ENCODE data around the gene PIGQ. TPM values are rescaled to one million over a fixed set of nuclear protein-coding genes. Genes with fewer than 3 reads are reported as not detected.
A peak's percentile ranks its signal among the peaks of the same experiment; 100 is the strongest.

PIGQ gene
- total and polyA plus RNA-seq, 2 experiments from 2014 or later, result 30.2 to 62.3 TPM

- Mint-ChIP-seq H3K4me1 (peaks cover 16% of the 10 kb centered on the region), H3K36me3 (ENCODE audit: low read depth) (peaks cover 3% of the 10 kb centered on the region; the same call in 1 of the 3 replicates), H3K4me3 (peak within 1 kb of the TSS; percentile 87), H3K27ac (peak within 1 kb of the TSS; percentile 99), H3K9me3 (no peaks in the 10 kb centered on the region; the same call in 1 of the 3 replicates), H3K27me3 (ENCODE audit: insufficient read depth, low read depth, poor library complexity) (peaks cover 32% of the 10 kb centered on the region)
- DNase-seq (ENCODE audit: low spot score) (peak; percentile 98), ATAC-seq (peak; percentile 85)
- Histone ChIP-seq H3K36me3 (ENCODE audit: insufficient read depth) (no peaks in the 10 kb centered on the region), H3K27me3 (ENCODE audit: insufficient read depth) (peaks cover 30% of the 10 kb centered on the region), H3K4me3 (peak within 1 kb of the TSS; percentile 98), H3F3A (replicated peaks; ENCODE audit: low read depth) (peaks cover 8% of the 10 kb centered on the region; the same call in 1 of the 2 replicates), H3K4me2 (peak within 1 kb of the TSS; percentile 88), H3K27ac (ENCODE audit: low read depth) (peak within 1 kb of the TSS; percentile 99), H4K20me1 (replicated peaks; ENCODE audit: insufficient read depth) (peaks cover 28% of the 10 kb centered on the region), H3K79me2 (replicated peaks; ENCODE audit: insufficient read depth) (peaks cover 27% of the 10 kb centered on the region), H3K4me1 (ENCODE audit: insufficient read depth) (no peaks in the 10 kb centered on the region), H3K9me2 (ENCODE audit: insufficient read depth) (no peaks in the 10 kb centered on the region), H2AFZ (peak within 1 kb of the TSS; percentile 91)
- TF ChIP-seq, protein P1, sequence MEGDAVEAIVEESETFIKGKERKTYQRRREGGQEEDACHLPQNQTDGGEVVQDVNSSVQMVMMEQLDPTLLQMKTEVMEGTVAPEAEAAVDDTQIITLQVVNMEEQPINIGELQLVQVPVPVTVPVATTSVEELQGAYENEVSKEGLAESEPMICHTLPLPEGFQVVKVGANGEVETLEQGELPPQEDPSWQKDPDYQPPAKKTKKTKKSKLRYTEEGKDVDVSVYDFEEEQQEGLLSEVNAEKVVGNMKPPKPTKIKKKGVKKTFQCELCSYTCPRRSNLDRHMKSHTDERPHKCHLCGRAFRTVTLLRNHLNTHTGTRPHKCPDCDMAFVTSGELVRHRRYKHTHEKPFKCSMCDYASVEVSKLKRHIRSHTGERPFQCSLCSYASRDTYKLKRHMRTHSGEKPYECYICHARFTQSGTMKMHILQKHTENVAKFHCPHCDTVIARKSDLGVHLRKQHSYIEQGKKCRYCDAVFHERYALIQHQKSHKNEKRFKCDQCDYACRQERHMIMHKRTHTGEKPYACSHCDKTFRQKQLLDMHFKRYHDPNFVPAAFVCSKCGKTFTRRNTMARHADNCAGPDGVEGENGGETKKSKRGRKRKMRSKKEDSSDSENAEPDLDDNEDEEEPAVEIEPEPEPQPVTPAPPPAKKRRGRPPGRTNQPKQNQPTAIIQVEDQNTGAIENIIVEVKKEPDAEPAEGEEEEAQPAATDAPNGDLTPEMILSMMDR (conservative IDR thresholded peaks at IDR 0.05; ENCODE audit: low read depth in 2 of 2), result peak in 1 of 2 experiments; percentile 20; a peak in 1 of 4 replicates
- TF ChIP-seq CREB1 (CRISPR knock-in tag; IDR thresholded peaks at IDR 0.05; ENCODE audit: low read depth), result peak; percentile 76
- TF ChIP-seq POLR2AphosphoS5 (IDR thresholded peaks at IDR 0.05; ENCODE audit: low read depth), result no peak
Measured at GRCh38 chr16:589658-590187, 20.0 kb downstream of the PIGQ start, which contains the start of gene RAB40C. Gene RAB40C (plus strand): TSS chr16:590066. CDS start chr16:590292, 226 bp downstream.

DNA sequence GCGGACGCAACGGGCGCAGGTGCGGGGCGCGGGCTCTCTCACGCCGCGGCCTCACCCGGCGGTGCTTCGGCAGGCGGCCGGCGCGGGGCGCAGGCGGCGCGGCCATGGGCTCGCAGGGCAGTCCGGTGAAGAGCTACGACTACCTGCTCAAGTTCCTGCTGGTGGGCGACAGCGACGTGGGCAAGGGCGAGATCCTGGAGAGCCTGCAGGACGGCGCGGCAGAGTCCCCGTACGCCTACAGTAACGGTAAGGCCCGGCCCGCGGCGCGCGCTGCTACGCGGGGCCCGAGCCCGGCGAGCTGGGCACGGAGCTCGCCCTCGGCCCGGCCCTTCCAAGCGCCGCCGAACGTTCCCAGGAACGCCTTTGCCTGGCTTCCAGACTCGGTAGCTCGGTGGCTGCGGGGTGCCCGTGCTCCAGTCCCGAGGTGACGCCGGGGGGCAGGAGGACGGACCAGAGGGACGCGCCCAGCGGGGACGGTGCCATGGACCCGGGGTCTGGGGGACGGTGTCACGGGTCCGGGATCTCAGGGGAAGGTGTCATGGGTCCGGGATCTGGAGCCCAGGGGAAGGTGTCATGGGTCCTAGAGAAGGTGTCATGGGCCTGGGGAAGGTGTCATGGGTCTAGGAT, 20.5 kb downstream of the PIGQ start:
- Histone ChIP-seq H3K36me3 (ENCODE audit: insufficient read depth) (no peaks in the 10 kb centered on the region), H3K4me3 (peak overlapping the region; percentile 84), H3K79me2 (replicated peaks; ENCODE audit: insufficient read depth) (peaks cover 32% of the 10 kb centered on the region), H2AFZ (no peak overlapping the region), H3K4me2 (peak overlapping the region; percentile 88), H3K27ac (ENCODE audit: low read depth) (no peak overlapping the region), H3K4me1 (ENCODE audit: insufficient read depth) (no peaks in the 10 kb centered on the region), H3F3A (replicated peaks; ENCODE audit: low read depth) (peaks cover 8% of the 10 kb centered on the region; the same call in 1 of the 2 replicates), H3K9me2 (ENCODE audit: insufficient read depth) (no peaks in the 10 kb centered on the region), H4K20me1 (replicated peaks; ENCODE audit: insufficient read depth) (peaks cover 31% of the 10 kb centered on the region), H3K27me3 (ENCODE audit: insufficient read depth) (peaks cover 29% of the 10 kb centered on the region)
- H3K4me3 Mint-ChIP-seq, result peak overlapping the region; percentile 78
- H3K27ac Mint-ChIP-seq, result peak overlapping the region; percentile 5; the same call in 1 of the 2 replicates
- ATAC-seq (no peak), DNase-seq (ENCODE audit: low spot score) (no peak)
- no peaks in the 10 kb centered on the region; the same call in 1 of the 3 replicates for H3K9me3 Mint-ChIP-seq
- peaks cover 34% of the 10 kb centered on the region for H3K27me3 Mint-ChIP-seq (ENCODE audit: insufficient read depth, low read depth, poor library complexity)
- TF ChIP-seq STAT1 (IDR thresholded peaks at IDR 0.05; ENCODE audit: unreplicated experiment) (no peak), EZH2 (IDR thresholded peaks at IDR 0.05; ENCODE audit: low read depth, unreplicated experiment) (no peak), CREB1 (CRISPR knock-in tag; IDR thresholded peaks at IDR 0.05; ENCODE audit: low read depth) (no peak), JUNB (IDR thresholded peaks at IDR 0.05; ENCODE audit: unreplicated experiment) (no peak), EZH2phosphoT487 (IDR thresholded peaks at IDR 0.05; ENCODE audit: unreplicated experiment) (no peak), NANOG (IDR thresholded peaks at IDR 0.05; ENCODE audit: borderline replicate concordance) (no peak)
- TF ChIP-seq, protein P1 (conservative IDR thresholded peaks at IDR 0.05; ENCODE audit: low read depth in 2 of 2), result no peak
- peaks cover 3% of the 10 kb centered on the region; the same call in 1 of the 3 replicates for H3K36me3 Mint-ChIP-seq (ENCODE audit: low read depth)
- H3K4me1 Mint-ChIP-seq, result peaks cover 16% of the 10 kb centered on the region

All from GM23338 (cell line).